ENCODE measurements around the gene SLC36A1. TPM values are rescaled to one million over a fixed set of nuclear protein-coding genes. Genes with fewer than 3 reads are reported as not detected.

Gene SLC36A1
- total RNA-seq, 2 donors from 2014 or later: 20.2 to 30.6 TPM

GRCh38 chr5:151449297-151449696 is 1.9 kb downstream of the SLC36A1 start:
- no peaks in the 10 kb centered on the region for H3K36me3 ChIP-seq
- H3K4me3 ChIP-seq: no peak overlapping the region
- H3K27ac ChIP-seq: no peak overlapping the region
- no peaks in the 10 kb centered on the region for H3K27me3 ChIP-seq
- no peak overlapping the region for H3K9ac ChIP-seq (ENCODE audit: low read depth in 2 of 2, low read length in 2 of 2)
- no peaks in the 10 kb centered on the region for H3K9me3 ChIP-seq
- TF ChIP-seq CTCF (IDR thresholded peaks at IDR 0.05): no peak
- no peak for DNase-seq
- H3K4me1 ChIP-seq: no peaks in the 10 kb centered on the region
- intact Hi-C loops (cut with DNase I): loop anchor here (5.0 kb wide), 1 partner anchor 203 kb away; no protein-coding TSS in a partner anchor

- no peak overlapping the region for H3K27ac ChIP-seq
- no peaks in the 10 kb centered on the region for H3K9me3 ChIP-seq
- no peak overlapping the region for H3K9ac ChIP-seq (ENCODE audit: low read depth in 2 of 2, low read length in 2 of 2)
- intact Hi-C loops (cut with DNase I): loop anchor here (5.0 kb wide), 1 partner anchor 202 kb away; no protein-coding TSS in a partner anchor
- H3K4me1 ChIP-seq: no peaks in the 10 kb centered on the region
- DNase-seq: no peak
- no peaks in the 10 kb centered on the region for H3K36me3 ChIP-seq
- H3K4me3 ChIP-seq: no peak overlapping the region
- TF ChIP-seq CTCF (IDR thresholded peaks at IDR 0.05): no peak
- no peaks in the 10 kb centered on the region for H3K27me3 ChIP-seq
Measured at GRCh38 chr5:151449839-151450238, 2.4 kb downstream of the SLC36A1 start.

DNA sequence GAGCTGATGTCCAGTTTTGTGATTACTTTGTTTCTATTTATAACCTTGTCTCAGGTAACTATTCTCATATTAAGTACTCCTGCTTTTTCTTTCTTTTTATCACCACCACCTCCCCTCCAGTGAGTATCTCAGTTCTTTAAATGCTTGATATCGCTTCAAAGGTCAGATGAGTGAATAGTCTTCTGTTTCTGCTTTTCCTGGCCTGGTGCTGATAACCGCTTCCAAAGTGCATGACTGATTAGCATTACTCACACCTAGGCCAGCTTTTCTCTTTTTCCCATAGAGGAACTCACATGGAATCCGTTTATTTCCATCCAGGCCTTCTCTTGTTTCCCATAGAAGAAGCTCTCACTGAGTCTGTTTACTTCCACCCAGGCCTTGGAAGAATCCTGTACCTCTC is 3.2 kb downstream of the SLC36A1 start:
- DNase-seq: no peak
- Histone ChIP-seq H3K4me1 (no peaks in the 10 kb centered on the region), H3K27ac (no peak overlapping the region)

GRCh38 chr5:151451626-151452520 is 4.5 kb downstream of the SLC36A1 start:
- no peak for TF ChIP-seq CTCF (IDR thresholded peaks at IDR 0.05)
- Histone ChIP-seq H3K9ac (ENCODE audit: low read depth in 2 of 2, low read length in 2 of 2) (no peak overlapping the region), H3K27ac (no peak overlapping the region), H3K4me3 (no peak overlapping the region), H3K9me3 (no peaks in the 10 kb centered on the region), H3K4me1 (peaks cover 10% of the 10 kb centered on the region), H3K27me3 (no peaks in the 10 kb centered on the region), H3K36me3 (no peaks in the 10 kb centered on the region)
- no peak for DNase-seq
- intact Hi-C loops (cut with DNase I): no loop called here

More for the DNA sequence above, 3.2 kb downstream of the SLC36A1 start:
- Histone ChIP-seq H3K9ac (ENCODE audit: low read depth in 2 of 2, low read length in 2 of 2) (no peak overlapping the region), H3K27me3 (no peaks in the 10 kb centered on the region), H3K9me3 (no peaks in the 10 kb centered on the region), H3K4me3 (no peak overlapping the region), H3K36me3 (no peaks in the 10 kb centered on the region)
- intact Hi-C loops (cut with DNase I): no loop called here
- no peak for TF ChIP-seq CTCF (IDR thresholded peaks at IDR 0.05)

- intact Hi-C loops (cut with DNase I): no loop called here
- DNase-seq: peak; percentile 59
- no peaks in the 10 kb centered on the region for H3K36me3 ChIP-seq
- H3K4me1 ChIP-seq: peaks cover 12% of the 10 kb centered on the region
- H3K27ac ChIP-seq: peak overlapping the region; percentile 42
- no peaks in the 10 kb centered on the region for H3K27me3 ChIP-seq
- H3K9me3 ChIP-seq: no peaks in the 10 kb centered on the region
- TF ChIP-seq CTCF (IDR thresholded peaks at IDR 0.05): no peak
- no peak overlapping the region for H3K4me3 ChIP-seq
- peak overlapping the region in 1 of 2 donors; percentile 57 for H3K9ac ChIP-seq (ENCODE audit: low read depth in 2 of 2, low read length in 2 of 2)
Measured at GRCh38 chr5:151454166-151454565, 6.8 kb downstream of the SLC36A1 start.
